HG03066 (cell line): Measurements from ENCODE around the gene RIOK1.

Experiments
- ATAC-seq: cut with Tn5 transposase; IDR thresholded peaks from one replicate; pipeline ENCODE4 v1.9.1; 2021; ENCODE audit warnings: low read depth; ENCODE audit not compliant: unreplicated experiment

Gene RIOK1

GRCh38 chr6:7406743-7407142, 17.1 kb downstream of the RIOK1 start:
- no peak for ATAC-seq

- no peak for ATAC-seq
Observed at GRCh38 chr6:7409740-7410139, 20.1 kb downstream of the RIOK1 start.

- no peak for ATAC-seq
Observed at GRCh38 chr6:7410851-7411250, 21.2 kb downstream of the RIOK1 start.

GRCh38 chr6:7411328-7411727, 21.7 kb downstream of the RIOK1 start:
- no peak for ATAC-seq

- no peak for ATAC-seq
Observed at GRCh38 chr6:7413151-7413823, 23.7 kb downstream of the RIOK1 start.

- no peak for ATAC-seq
Observed at GRCh38 chr6:7414811-7415210, 25.2 kb downstream of the RIOK1 start.

GRCh38 chr6:7417684-7418083, 28.1 kb downstream of the RIOK1 start:
- no peak for ATAC-seq

- ATAC-seq = no peak
Observed at GRCh38 chr6:7418238-7418905, 28.8 kb downstream of the RIOK1 start.

- no peak for ATAC-seq
Observed at GRCh38 chr6:7419065-7419464, 29.5 kb downstream of the RIOK1 start.

- ATAC-seq = no peak
Observed at GRCh38 chr6:7421066-7421465, 31.5 kb downstream of the RIOK1 start.

GRCh38 chr6:7424058-7424457, 34.5 kb downstream of the RIOK1 start:
- no peak for ATAC-seq

- no peak for ATAC-seq
Observed at GRCh38 chr6:7424967-7425807, 35.6 kb downstream of the RIOK1 start.

GRCh38 chr6:7425808-7426190, 36.2 kb downstream of the RIOK1 start:
- ATAC-seq = no peak

- no peak for ATAC-seq
Observed at GRCh38 chr6:7426447-7427169, 37.0 kb downstream of the RIOK1 start.

GRCh38 chr6:7431313-7431673, 41.7 kb downstream of the RIOK1 start:
- no peak for ATAC-seq

GRCh38 chr6:7431674-7432390, 42.2 kb downstream of the RIOK1 start:
- ATAC-seq = no peak

- no peak for ATAC-seq
Observed at GRCh38 chr6:7432391-7433120, 42.9 kb downstream of the RIOK1 start.

GRCh38 chr6:7433121-7433617, 43.6 kb downstream of the RIOK1 start:
- ATAC-seq = no peak

GRCh38 chr6:7434672-7435071, 45.1 kb downstream of the RIOK1 start:
- no peak for ATAC-seq
